ENCODE measurements around the gene RALGPS2. TPM values are rescaled to one million over a fixed set of nuclear protein-coding genes. Genes with fewer than 3 reads are reported as not detected.

The RALGPS2 gene
- polyA plus RNA-seq, 1 of the 3 experiments (the other 2 are of a cell fraction): 5.1 TPM

GRCh38 chr1:178944729-178945128 is 219.7 kb downstream of the RALGPS2 start (continued):
- TF ChIP-seq SIN3A (IDR thresholded peaks at IDR 0.05; ENCODE audit: borderline replicate concordance, low read depth, low read length): no peak

GRCh38 chr1:178945763-178946266 is 220.8 kb downstream of the RALGPS2 start:
- 79% methylated on average over 12 of the region's 17 CpGs for WGBS (ENCODE audit: low lambda C conversion rate)
- Histone ChIP-seq H3K27ac (ENCODE audit: low read depth in 2 of 2, low read length in 1 of 2) (no peak overlapping the region), H3K9me3 (no peaks in the 10 kb centered on the region), H4K20me1 (ENCODE audit: insufficient read depth) (no peaks in the 10 kb centered on the region), H3K27me3 (ENCODE audit: insufficient read depth) (no peaks in the 10 kb centered on the region), H3K79me2 (ENCODE audit: insufficient read depth) (no peaks in the 10 kb centered on the region), H3K4me1 (ENCODE audit: control insufficient read depth in 1 of 2, insufficient read depth in 2 of 2, low read depth in 1 of 2, low read length in 1 of 2) (peaks cover 0 to 2% of the 10 kb centered on the region in 2 experiments; a peak in 1 of 4 replicates), H3K4me3 (ENCODE audit: low read depth in 2 of 2, low read length in 1 of 2) (no peak overlapping the region), H3K4me2 (no peak overlapping the region), H3F3A (replicated peaks; ENCODE audit: insufficient read depth) (no peaks in the 10 kb centered on the region), H2AFZ (ENCODE audit: low read depth) (no peak overlapping the region), H3K36me3 (replicated peaks in 1 of 2; ENCODE audit: control insufficient read depth in 1 of 2, insufficient read depth in 2 of 2, low read length in 1 of 2) (no peaks in the 10 kb centered on the region), H3K9ac (no peak overlapping the region), H3K9me2 (no peaks in the 10 kb centered on the region)
- CTCF ChIA-PET: interaction anchor here (0.8 kb wide), 1 partner anchor 23 kb away, joined by 3 read pairs; no protein-coding TSS in a partner anchor
- TF ChIP-seq MEF2A (IDR thresholded peaks at IDR 0.05; ENCODE audit: borderline replicate concordance, low read depth) (no peak), RFX5 (IDR thresholded peaks at IDR 0.05; ENCODE audit: low read length) (no peak), GABPA (IDR thresholded peaks at IDR 0.05; ENCODE audit: low read depth) (no peak), REST (IDR thresholded peaks at IDR 0.05; ENCODE audit: low read depth, low read length) (no peak), NRF1 (IDR thresholded peaks at IDR 0.05; ENCODE audit: low read depth, low read length) (no peak), EZH2phosphoT487 (IDR thresholded peaks at IDR 0.05; ENCODE audit: borderline replicate concordance, low read depth) (no peak), ELF1 (IDR thresholded peaks at IDR 0.05) (no peak), NFIC (IDR thresholded peaks at IDR 0.05; ENCODE audit: borderline replicate concordance) (no peak), SMC3 (IDR thresholded peaks at IDR 0.05; ENCODE audit: low read depth, low read length) (no peak), YY1 (IDR thresholded peaks at IDR 0.05; ENCODE audit: low read depth) (no peak), JUND (IDR thresholded peaks at IDR 0.05) (no peak), TAF1 (IDR thresholded peaks at IDR 0.05; ENCODE audit: borderline replicate concordance, low read depth, low read length) (no peak), GATA2 (CRISPR knock-in tag; IDR thresholded peaks at IDR 0.05) (no peak), USF2 (IDR thresholded peaks at IDR 0.05; ENCODE audit: borderline replicate concordance, low read depth, low read length) (no peak), POLR2AphosphoS5 (IDR thresholded peaks at IDR 0.05; ENCODE audit: low read depth, low read length) (no peak), CTCF (IDR thresholded peaks at IDR 0.05) (no peak), SIN3A (IDR thresholded peaks at IDR 0.05; ENCODE audit: borderline replicate concordance, low read depth, low read length) (no peak), RXRA (IDR thresholded peaks at IDR 0.05; ENCODE audit: borderline replicate concordance, low read depth) (no peak)
- no peak for DNase-seq
- POLR2A ChIA-PET: no interaction called here
